Effector memory CD4-positive, alpha-beta T cell (primary cell): Measurements from ENCODE around the gene PKP1.

Experiments
- DNase-seq, 3 donors: peaks; one replicate each; pipeline ENCODE4 v3.0.0-alpha.2; 2020
- H3K27ac ChIP-seq: 2 replicates; pipeline ENCODE4 v1.7.0; 2013; ENCODE audit warnings: mild to moderate bottlenecking, low read length, moderate library complexity; ENCODE audit not compliant: insufficient read depth, poor library complexity, severe bottlenecking
- H3K27me3 ChIP-seq: replicated peaks from 2 replicates; pipeline ENCODE4 v1.7.0; 2013; ENCODE audit warnings: mild to moderate bottlenecking, low read length; ENCODE audit not compliant: insufficient read depth, control insufficient read depth, poor library complexity, severe bottlenecking
- H3K36me3 ChIP-seq: 2 replicates; pipeline ENCODE4 v1.7.0; 2013; ENCODE audit warnings: mild to moderate bottlenecking, low read length, moderate library complexity; ENCODE audit not compliant: control insufficient read depth, insufficient read depth
- H3K4me1 ChIP-seq: 2 replicates; pipeline ENCODE4 v1.7.0; 2013; ENCODE audit warnings: low read length, mild to moderate bottlenecking; ENCODE audit not compliant: control insufficient read depth, insufficient read depth, poor library complexity, severe bottlenecking
- H3K4me3 ChIP-seq: 2 replicates; pipeline ENCODE4 v1.7.0; 2013; ENCODE audit warnings: low read length, low read depth, mild to moderate bottlenecking; ENCODE audit not compliant: insufficient read depth, poor library complexity, severe bottlenecking
- H3K9me3 ChIP-seq: 2 replicates; pipeline ENCODE4 v1.7.0; 2013; ENCODE audit warnings: mild to moderate bottlenecking, low read length, moderate library complexity; ENCODE audit not compliant: control insufficient read depth

Gene PKP1

GRCh38 chr1:201356236-201356635, 72.9 kb downstream of the PKP1 start:
- Histone ChIP-seq H3K4me3 (no peak overlapping the region), H3K36me3 (no peaks in the 10 kb centered on the region), H3K4me1 (no peaks in the 10 kb centered on the region), H3K9me3 (no peaks in the 10 kb centered on the region), H3K27ac (no peak overlapping the region), H3K27me3 (no peaks in the 10 kb centered on the region)
- no peak for DNase-seq

GRCh38 chr1:201356701-201357100, 73.4 kb downstream of the PKP1 start:
- H3K4me3 ChIP-seq, result no peak overlapping the region
- no peaks in the 10 kb centered on the region for H3K36me3 ChIP-seq
- DNase-seq, result no peak
- H3K27me3 ChIP-seq, result no peaks in the 10 kb centered on the region
- no peak overlapping the region for H3K27ac ChIP-seq
- no peaks in the 10 kb centered on the region for H3K4me1 ChIP-seq
- no peaks in the 10 kb centered on the region for H3K9me3 ChIP-seq

GRCh38 chr1:201357211-201357610, 73.9 kb downstream of the PKP1 start:
- H3K9me3 ChIP-seq, result no peaks in the 10 kb centered on the region
- DNase-seq, result no peak
- no peaks in the 10 kb centered on the region for H3K4me1 ChIP-seq
- no peaks in the 10 kb centered on the region for H3K36me3 ChIP-seq
- H3K27ac ChIP-seq, result no peak overlapping the region
- H3K4me3 ChIP-seq, result no peak overlapping the region
- no peaks in the 10 kb centered on the region for H3K27me3 ChIP-seq

GRCh38 chr1:201357636-201358348, 74.5 kb downstream of the PKP1 start:
- Histone ChIP-seq H3K36me3 (no peaks in the 10 kb centered on the region), H3K4me1 (no peaks in the 10 kb centered on the region), H3K27ac (no peak overlapping the region), H3K9me3 (no peaks in the 10 kb centered on the region), H3K27me3 (no peaks in the 10 kb centered on the region), H3K4me3 (no peak overlapping the region)
- DNase-seq, result no peak

GRCh38 chr1:201358596-201358995, 75.3 kb downstream of the PKP1 start:
- no peak for DNase-seq
- Histone ChIP-seq H3K4me1 (no peaks in the 10 kb centered on the region), H3K27me3 (no peaks in the 10 kb centered on the region), H3K36me3 (no peaks in the 10 kb centered on the region), H3K4me3 (no peak overlapping the region), H3K27ac (no peak overlapping the region), H3K9me3 (no peaks in the 10 kb centered on the region)

GRCh38 chr1:201359031-201359872, 75.9 kb downstream of the PKP1 start:
- Histone ChIP-seq H3K27me3 (no peaks in the 10 kb centered on the region), H3K36me3 (no peaks in the 10 kb centered on the region), H3K27ac (no peak overlapping the region), H3K9me3 (no peaks in the 10 kb centered on the region), H3K4me1 (no peaks in the 10 kb centered on the region), H3K4me3 (no peak overlapping the region)
- DNase-seq, result no peak

- Histone ChIP-seq H3K27ac (no peak overlapping the region), H3K9me3 (no peaks in the 10 kb centered on the region), H3K4me1 (no peaks in the 10 kb centered on the region), H3K36me3 (no peaks in the 10 kb centered on the region), H3K4me3 (no peak overlapping the region), H3K27me3 (no peaks in the 10 kb centered on the region)
- no peak for DNase-seq
Observed at GRCh38 chr1:201359873-201360210, 76.5 kb downstream of the PKP1 start.

- H3K36me3 ChIP-seq, result no peaks in the 10 kb centered on the region
- H3K27ac ChIP-seq, result no peak overlapping the region
- H3K9me3 ChIP-seq, result no peaks in the 10 kb centered on the region
- DNase-seq, result no peak
- no peaks in the 10 kb centered on the region for H3K4me1 ChIP-seq
- no peaks in the 10 kb centered on the region for H3K27me3 ChIP-seq
- no peak overlapping the region for H3K4me3 ChIP-seq
Observed at GRCh38 chr1:201360486-201360885, 77.2 kb downstream of the PKP1 start.

- H3K4me3 ChIP-seq, result no peak overlapping the region
- DNase-seq, result no peak
- no peaks in the 10 kb centered on the region for H3K4me1 ChIP-seq
- no peaks in the 10 kb centered on the region for H3K36me3 ChIP-seq
- no peak overlapping the region for H3K27ac ChIP-seq
- H3K9me3 ChIP-seq, result no peaks in the 10 kb centered on the region
- H3K27me3 ChIP-seq, result no peaks in the 10 kb centered on the region
Observed at GRCh38 chr1:201360901-201361651, 77.8 kb downstream of the PKP1 start.
